ENCODE data around the gene CSTF1. TPM values are rescaled to one million over a fixed set of nuclear protein-coding genes. Genes with fewer than 3 reads are reported as not detected.

The CSTF1 gene
- total RNA-seq, 1 experiment from 2014 or later = 44.5 TPM

DNA sequence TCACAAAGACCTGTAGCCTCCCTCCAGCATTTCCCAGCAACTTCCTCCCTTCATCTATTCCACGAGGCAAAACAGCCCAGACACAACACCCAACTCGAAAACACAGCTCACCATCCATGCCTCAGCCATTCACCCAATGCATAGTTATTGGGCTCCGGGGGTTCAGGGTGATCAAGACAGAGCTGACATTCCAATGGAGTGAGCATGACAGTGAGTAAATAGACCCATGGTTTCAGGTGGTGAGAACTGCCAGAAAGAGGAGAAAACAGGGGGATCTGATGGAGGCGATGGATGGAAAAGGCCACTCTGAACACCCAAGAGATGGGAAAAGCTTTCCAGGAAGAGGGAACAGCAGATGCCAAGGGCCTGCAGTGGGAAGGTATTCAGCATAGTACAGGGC lies 25.5 kb downstream of the CSTF1 start:
- Histone ChIP-seq H3K4me2 (ENCODE audit: low read length) (no peak overlapping the region), H4K20me1 (ENCODE audit: insufficient read depth) (no peaks in the 10 kb centered on the region), H3K9me3 (ENCODE audit: control insufficient read depth in 1 of 2, insufficient read depth in 1 of 2, low read depth in 1 of 2, low read length in 2 of 2) (no peaks in the 10 kb centered on the region), H3K36me3 (ENCODE audit: control insufficient read depth in 1 of 2, insufficient read depth in 2 of 2, low read length in 2 of 2) (peaks cover 0 to 2% of the 10 kb centered on the region in 2 experiments; a peak in 1 of 4 replicates), H3K27me3 (ENCODE audit: insufficient read depth, low read length) (no peaks in the 10 kb centered on the region), H3K4me3 (replicated peaks in 1 of 2; ENCODE audit: low read depth in 1 of 2, low read length in 2 of 2) (no peak overlapping the region), H2AFZ (ENCODE audit: low read depth, low read length, poor library complexity, severe bottlenecking) (no peak overlapping the region), H3K9me2 (ENCODE audit: insufficient read depth) (no peaks in the 10 kb centered on the region), H3K9ac (ENCODE audit: low read length) (no peak overlapping the region), H3K79me2 (ENCODE audit: insufficient read depth, low read length) (no peaks in the 10 kb centered on the region), H3K4me1 (ENCODE audit: control insufficient read depth in 1 of 2, insufficient read depth in 2 of 2, low read length in 2 of 2) (peaks cover 14 to 18% of the 10 kb centered on the region in 2 experiments), H3K27ac (ENCODE audit: low read depth, low read length) (no peak overlapping the region)
- DNase-seq (ENCODE audit: low read depth, low spot score) = no peak
- RAD21 ChIA-PET (ENCODE audit: low non-redundant PET in 1 of 2, low total read pairs in 2 of 2, uncharacterized antibody in 2 of 2, unreplicated experiment in 2 of 2) = no interaction called here
- TF ChIP-seq SP1 (IDR thresholded peaks at IDR 0.05; ENCODE audit: low read depth) (no peak), CBX3 (IDR thresholded peaks at IDR 0.05; ENCODE audit: low read depth) (no peak), EZH2 (IDR thresholded peaks at IDR 0.05) (no peak), ELF1 (IDR thresholded peaks at IDR 0.05; ENCODE audit: borderline replicate concordance, low read depth) (no peak), EGR1 (IDR thresholded peaks at IDR 0.05; ENCODE audit: low read depth) (no peak), CEBPB (IDR thresholded peaks at IDR 0.05; ENCODE audit: low read depth) (no peak), FOSL1 (IDR thresholded peaks at IDR 0.05; ENCODE audit: low read depth) (no peak), JUND (IDR thresholded peaks at IDR 0.05) (no peak), SRF (IDR thresholded peaks at IDR 0.05; ENCODE audit: low read depth) (no peak)
- TF ChIP-seq, protein P1, sequence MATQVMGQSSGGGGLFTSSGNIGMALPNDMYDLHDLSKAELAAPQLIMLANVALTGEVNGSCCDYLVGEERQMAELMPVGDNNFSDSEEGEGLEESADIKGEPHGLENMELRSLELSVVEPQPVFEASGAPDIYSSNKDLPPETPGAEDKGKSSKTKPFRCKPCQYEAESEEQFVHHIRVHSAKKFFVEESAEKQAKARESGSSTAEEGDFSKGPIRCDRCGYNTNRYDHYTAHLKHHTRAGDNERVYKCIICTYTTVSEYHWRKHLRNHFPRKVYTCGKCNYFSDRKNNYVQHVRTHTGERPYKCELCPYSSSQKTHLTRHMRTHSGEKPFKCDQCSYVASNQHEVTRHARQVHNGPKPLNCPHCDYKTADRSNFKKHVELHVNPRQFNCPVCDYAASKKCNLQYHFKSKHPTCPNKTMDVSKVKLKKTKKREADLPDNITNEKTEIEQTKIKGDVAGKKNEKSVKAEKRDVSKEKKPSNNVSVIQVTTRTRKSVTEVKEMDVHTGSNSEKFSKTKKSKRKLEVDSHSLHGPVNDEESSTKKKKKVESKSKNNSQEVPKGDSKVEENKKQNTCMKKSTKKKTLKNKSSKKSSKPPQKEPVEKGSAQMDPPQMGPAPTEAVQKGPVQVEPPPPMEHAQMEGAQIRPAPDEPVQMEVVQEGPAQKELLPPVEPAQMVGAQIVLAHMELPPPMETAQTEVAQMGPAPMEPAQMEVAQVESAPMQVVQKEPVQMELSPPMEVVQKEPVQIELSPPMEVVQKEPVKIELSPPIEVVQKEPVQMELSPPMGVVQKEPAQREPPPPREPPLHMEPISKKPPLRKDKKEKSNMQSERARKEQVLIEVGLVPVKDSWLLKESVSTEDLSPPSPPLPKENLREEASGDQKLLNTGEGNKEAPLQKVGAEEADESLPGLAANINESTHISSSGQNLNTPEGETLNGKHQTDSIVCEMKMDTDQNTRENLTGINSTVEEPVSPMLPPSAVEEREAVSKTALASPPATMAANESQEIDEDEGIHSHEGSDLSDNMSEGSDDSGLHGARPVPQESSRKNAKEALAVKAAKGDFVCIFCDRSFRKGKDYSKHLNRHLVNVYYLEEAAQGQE (IDR thresholded peaks at IDR 0.05; ENCODE audit: low read depth) = no peak
- TF ChIP-seq, protein P2, sequence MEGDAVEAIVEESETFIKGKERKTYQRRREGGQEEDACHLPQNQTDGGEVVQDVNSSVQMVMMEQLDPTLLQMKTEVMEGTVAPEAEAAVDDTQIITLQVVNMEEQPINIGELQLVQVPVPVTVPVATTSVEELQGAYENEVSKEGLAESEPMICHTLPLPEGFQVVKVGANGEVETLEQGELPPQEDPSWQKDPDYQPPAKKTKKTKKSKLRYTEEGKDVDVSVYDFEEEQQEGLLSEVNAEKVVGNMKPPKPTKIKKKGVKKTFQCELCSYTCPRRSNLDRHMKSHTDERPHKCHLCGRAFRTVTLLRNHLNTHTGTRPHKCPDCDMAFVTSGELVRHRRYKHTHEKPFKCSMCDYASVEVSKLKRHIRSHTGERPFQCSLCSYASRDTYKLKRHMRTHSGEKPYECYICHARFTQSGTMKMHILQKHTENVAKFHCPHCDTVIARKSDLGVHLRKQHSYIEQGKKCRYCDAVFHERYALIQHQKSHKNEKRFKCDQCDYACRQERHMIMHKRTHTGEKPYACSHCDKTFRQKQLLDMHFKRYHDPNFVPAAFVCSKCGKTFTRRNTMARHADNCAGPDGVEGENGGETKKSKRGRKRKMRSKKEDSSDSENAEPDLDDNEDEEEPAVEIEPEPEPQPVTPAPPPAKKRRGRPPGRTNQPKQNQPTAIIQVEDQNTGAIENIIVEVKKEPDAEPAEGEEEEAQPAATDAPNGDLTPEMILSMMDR (IDR thresholded peaks at IDR 0.05 in 2 of 3, conservative IDR thresholded peaks at IDR 0.05 in 1 of 3; ENCODE audit: borderline replicate concordance in 1 of 3, insufficient read depth in 1 of 3, low read depth in 2 of 3, low read length in 2 of 3) = no peak
- TF ChIP-seq, protein P3, sequence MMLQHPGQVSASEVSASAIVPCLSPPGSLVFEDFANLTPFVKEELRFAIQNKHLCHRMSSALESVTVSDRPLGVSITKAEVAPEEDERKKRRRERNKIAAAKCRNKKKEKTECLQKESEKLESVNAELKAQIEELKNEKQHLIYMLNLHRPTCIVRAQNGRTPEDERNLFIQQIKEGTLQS (IDR thresholded peaks at IDR 0.05) = no peak
- POLR2A ChIA-PET = no interaction called here
- ATAC-seq = no peak
- intact Hi-C loops (cut with micrococcal nuclease) = no loop called here
- BruUV-seq (replicated peaks) = no TSS peak
- CTCF ChIA-PET = no interaction called here
